Measurements from ENCODE around the gene RALB. TPM values are rescaled to one million over a fixed set of nuclear protein-coding genes. Genes with fewer than 3 reads are reported as not detected.
A peak's percentile ranks its signal among the peaks of the same experiment; 100 is the strongest.

Gene RALB, protein sequence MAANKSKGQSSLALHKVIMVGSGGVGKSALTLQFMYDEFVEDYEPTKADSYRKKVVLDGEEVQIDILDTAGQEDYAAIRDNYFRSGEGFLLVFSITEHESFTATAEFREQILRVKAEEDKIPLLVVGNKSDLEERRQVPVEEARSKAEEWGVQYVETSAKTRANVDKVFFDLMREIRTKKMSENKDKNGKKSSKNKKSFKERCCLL
- polyA plus RNA-seq (ENCODE audit: insufficient read length in 4 of 4): 10 to 100 TPM; 76.2 to 95.8 (median 85.8) TPM

DNA sequence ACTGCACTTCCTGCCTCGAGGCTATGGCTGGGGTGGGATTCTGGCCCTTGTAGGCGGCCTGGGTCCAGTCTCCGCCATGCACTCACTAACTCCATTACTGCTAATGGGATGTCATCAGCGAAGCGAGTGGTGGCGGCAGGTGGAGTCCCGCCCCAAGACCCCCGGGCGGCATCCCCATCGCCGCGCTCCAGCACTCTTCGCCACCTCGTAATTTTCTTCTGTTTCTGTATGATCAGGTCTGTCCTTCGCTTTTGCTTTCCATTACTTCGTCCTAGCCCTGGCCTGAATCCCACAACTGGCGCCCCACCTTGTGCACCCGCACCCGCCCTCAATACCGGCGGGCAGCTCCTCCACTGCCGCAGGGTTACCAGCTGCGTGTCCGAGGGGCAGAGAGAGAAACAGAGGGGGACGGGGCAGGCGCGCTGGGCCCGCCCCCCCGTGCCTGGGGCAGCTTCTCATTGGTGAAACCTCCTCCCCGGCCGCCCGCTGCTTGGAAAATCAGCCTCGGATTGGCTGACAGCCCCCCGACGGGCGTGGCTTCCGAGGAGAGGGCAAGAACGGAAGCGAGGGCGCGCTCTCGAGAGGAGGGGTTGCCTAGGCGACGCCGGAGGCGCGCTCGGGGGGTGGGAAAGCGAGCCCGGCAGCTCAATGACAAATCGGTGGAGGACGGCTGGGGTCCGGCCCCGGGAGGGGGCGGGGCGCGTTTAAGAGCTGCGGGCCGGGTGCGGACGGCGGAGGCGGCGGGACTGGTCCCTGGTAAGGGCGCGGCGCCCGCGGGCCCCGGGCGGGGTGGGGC, at the start of gene RALB:
TSS of gene RALB (plus strand) at position 628 of the 796 bp plus-strand sequence. CDS start 25,813 bp downstream, outside the sequence.
- peak; percentile 98 to 99 (median 98) for DNase-seq (ENCODE audit: low read depth in 4 of 4, low spot score in 3 of 4)

DNA sequence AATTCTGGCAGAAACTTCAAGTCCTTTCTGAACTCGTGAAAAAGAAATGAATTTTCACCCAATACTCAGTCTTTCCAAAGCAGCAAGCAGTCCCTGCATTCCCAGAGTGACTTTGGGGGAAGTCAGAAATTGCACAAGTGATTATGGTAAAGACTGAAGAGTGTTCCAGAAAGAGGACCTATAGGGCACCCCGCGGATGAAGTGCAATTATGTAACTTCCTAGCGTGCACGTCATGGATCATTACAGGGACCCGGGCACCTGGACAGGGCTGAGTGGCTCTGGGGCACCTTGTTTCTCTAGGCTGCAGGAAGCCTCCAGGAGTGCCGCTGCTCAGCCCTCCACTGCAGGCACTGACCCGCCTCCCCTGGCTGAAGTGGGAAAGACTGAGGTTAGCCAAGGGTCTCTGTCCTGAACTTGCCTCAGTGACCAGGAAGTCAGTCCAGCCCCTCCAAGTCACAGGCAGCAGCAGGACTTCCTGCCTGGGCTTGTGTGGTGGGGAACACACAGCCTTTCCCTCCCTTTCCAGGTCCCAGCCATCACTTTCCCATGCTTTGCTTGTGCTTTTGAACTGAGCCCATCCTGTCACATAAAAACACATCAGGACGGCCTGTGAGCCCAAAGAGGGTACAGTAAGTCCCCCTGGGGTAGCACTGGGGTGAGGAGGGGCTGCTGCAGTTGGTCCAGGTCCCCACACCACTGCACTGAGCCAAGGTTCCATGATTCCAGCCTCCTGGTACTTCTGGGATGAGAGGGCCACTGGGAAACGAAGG, 49.2 kb upstream of the RALB start:
- no peak for DNase-seq (ENCODE audit: low read depth in 4 of 4, low spot score in 3 of 4)

DNA sequence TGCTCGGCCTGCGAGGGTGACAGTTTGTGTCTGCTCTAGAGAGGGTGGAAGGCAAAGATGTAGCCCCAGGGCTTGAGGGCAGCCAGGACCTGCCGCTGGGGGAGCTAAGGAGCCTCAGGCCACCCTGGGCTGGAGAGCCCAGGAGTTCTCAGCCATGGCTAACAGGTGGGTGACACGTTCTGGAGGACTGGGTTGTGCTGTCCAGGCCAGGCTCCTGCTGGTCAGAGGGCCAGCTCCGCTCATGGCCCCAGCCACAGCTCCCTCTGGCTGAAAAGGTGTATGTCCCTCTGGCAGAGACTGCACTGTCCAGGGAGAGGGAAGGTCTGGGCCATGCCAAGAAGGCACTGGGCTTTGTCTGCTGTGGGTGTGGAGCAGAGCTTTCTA, 48.6 kb upstream of the RALB start:
- DNase-seq (ENCODE audit: low read depth in 4 of 4, low spot score in 3 of 4): no peak

DNA sequence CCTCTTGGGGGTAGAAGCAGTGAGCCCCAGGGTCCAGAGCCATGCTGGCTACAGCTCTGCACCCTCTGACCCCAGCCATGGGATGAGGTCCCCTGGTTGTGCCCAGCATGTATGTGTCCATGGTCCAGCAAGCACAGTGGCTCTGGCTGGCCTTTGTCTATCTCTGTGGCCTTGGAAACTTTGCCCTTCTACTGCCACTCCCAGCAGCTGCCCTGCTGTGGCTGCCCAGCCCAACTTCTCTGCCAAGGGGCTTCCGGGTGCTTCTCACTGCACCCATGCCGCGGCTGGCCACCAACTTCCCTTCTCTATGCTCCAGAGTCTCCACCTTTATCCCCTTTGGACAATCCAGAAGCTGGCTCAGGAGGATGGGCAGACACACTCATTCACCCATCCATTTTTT, 48.2 kb upstream of the RALB start:
- DNase-seq (ENCODE audit: low read depth in 4 of 4, low spot score in 3 of 4): no peak

DNA sequence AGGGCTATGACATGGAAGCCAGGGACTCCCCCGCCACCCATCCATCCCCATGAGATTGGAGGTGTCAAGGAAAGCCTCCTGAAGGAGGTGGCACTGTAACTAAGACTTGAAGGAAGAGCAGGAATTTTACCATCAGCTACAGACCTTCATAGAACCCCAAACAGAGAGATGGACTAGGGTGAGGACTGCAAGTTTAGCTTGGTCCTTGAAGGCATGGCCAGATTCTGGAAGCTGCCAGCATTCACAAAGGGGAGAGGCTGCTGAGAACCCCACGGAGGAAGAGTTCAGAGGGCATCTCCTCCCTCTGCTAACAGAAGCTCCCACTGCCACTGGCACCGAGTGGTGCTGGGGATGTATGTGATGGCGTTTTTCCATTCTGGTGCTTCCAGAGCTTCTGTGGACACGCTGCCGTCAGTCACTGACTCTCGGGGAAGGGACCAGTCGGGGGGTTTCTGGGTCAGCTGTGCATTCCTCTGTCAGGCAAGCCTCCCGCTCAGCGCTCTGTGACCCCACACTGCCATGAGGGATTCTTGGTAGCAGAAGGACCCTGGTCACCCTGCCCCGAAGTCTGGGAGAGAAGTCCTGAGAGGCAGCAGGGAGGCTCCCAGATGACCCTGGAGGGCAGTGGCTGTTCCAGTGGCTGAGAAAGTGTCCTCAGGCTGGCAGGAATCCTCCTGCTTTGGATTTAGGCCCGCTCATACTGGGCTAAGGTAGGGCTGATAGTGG, 47.5 kb upstream of the RALB start:
- no peak for DNase-seq (ENCODE audit: low read depth in 4 of 4, low spot score in 3 of 4)

DNA sequence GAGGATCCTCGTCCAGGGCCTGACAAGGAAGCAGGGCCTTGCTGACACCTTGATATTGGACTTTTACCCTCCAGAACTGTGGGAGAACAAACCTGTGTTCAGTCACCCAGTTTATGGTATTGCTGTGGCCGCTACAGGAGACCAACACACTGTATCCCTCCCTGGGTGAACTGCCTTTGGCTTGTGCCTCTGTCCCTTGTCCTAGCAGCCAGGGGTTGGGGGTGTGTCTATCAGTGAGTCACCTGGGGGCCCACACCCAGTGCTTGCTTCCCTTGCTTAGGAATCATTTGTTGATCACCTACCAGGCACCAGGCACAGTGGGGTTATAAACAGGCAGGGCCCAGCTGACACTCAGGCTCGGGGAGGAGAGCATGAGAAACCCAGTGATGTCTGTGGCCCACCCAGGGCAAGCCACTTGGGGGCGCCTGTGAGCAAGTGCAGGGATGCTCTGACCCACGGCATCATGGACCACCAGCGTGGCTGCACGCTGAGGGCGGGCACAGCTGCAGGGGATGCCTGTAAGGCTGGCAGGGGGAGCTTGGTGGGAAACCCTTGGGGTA, 46.5 kb upstream of the RALB start:
- DNase-seq (ENCODE audit: low read depth in 4 of 4, low spot score in 3 of 4): no peak

DNA sequence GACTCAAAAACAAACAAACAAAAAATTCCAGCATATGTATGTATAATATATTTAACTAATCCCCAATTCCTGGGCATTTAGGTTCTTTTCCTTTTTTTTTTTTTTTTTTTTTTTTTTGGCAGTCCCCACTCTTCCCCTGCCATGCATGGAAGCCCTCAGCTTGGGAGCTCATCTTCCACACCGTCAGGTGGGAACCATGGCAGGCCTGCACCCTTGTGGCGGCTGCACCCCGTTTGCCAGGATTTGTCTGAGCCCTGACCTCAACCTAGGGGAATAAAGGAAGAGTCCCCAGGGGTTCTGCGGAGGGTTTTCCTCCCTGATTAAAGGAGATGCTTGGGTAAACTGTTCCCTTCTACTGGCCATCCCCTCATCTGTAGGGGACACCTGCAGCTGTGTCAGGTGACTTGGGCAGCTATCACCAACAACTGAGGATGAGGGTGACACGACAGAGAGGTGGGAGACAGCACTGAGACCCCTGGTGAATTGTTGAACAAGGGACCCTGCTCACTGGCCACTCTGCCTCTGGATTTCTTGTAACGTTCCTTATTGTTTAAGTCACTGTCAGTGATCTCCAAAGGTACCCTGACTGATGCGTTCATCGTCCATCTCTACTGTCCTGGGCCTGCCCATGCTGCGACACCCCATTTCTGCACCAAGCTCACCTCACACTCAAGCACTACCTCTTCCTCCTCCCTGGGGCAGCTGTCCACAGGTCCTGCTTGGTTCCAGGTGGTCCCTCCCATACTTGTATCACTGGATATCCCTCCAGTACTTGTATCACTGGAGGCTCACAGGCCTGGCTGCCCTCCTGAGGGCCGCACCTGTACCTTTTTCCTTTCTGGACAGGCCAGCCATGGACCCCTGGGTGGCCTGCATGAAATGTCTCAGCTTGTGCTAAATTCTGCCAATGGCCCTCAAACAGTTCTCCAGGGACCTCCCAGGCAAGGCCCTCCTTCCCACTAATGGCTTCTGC, 44.0 kb upstream of the RALB start:
- DNase-seq (ENCODE audit: low read depth in 4 of 4, low spot score in 3 of 4): no peak

DNA sequence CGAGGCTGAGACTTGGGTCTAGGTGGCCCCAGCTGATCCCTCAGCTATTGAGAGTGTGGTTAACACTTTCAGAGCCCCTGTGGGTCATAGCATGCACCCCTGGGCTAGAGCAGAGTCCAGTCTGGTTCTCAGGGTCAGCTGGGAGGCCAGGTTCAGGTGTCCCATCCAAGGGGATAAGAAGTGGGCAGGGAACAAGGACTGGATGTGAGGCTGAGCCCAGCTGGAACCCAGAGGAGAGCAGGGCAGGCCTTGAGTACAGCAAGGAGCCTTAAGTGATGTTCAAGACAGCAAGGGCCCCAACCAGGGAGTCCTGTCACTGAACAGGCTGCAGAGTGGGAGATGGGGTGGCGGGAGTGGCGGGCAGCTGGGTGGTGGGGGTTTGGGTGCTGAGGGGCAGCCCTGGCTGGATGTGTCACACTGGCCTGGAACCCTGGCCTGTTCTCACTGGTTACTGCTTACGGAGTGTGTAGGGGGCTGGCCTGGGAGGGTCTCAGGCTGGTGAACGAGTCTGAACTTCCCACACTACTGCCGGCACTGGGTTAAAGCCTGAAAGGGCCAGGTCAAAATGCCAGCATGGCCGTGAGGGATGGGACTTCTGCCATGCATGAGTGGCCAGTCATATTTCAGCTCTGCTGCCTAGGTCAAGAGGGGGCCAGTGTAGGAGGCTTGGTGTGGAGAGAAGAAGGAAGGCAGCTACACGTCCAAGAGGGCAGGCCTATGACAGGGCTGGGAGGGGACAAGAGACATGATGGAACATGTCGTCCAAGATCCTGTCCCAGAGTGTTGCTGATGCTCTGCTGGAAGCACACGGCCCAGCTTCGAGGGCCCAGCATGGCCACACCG, 43.0 kb upstream of the RALB start:
- DNase-seq (ENCODE audit: low read depth in 4 of 4, low spot score in 3 of 4): no peak

DNA sequence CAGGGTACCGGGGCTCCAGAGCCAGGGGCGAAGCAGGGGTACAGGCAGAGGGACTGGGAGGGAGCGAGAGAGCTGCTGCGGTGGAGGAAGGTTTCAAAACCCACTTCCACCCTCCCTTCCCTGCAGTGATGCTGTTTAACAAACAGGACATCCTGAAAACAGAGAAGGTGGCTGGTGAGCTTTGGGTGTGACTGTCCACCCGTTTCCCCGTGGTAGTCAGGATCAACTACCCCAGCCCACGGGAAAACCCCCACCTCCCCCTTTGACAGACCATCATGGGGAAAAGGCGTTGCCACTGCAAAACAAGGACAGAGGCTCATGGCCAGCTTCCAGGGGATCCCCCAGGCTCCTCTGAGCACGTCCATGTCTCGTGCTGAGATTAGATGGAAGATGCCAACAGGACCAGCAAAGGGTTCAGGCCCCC, 42.4 kb upstream of the RALB start:
- no peak for DNase-seq (ENCODE audit: low read depth in 4 of 4, low spot score in 3 of 4)

DNA sequence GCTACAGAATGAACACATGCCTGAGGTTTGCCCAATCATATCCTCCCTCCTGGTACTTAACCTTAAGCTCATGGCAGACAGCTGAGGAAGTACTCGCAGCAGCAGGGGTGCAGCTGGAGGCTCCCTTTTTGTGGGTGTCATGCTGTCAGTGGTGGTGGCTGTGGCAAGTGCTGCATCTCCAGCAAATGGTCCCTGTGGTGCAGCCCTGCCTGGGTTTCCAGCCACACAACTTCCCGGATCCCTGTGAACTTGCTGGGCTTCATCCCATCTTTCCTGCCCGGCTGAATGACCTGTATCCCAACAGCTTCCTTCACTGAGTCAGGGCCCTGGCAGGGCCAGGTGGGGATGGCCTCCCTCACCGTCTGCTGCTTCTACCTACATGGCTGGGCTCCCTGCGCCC, 34.5 kb upstream of the RALB start:
- no peak for DNase-seq (ENCODE audit: low read depth in 4 of 4, low spot score in 3 of 4)

DNA sequence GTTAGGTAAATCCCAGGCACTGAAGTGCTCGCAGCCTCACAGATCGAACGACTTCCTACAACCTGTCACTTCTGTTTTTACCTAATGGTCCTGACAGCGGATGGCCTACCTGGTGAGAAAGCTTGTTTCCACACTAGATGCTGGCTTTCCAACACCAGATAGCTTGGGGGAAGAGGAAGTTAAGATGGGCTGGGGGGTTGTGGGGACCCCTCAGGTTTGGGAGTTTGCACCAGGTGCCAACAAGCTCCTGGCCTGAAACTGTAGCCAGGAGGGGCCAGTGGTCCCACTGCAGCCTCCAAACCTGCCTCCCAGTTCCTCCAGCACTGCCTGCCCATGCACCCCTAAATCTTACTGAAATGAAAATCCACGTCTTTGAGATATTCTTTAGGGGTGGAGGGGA, 33.4 kb upstream of the RALB start:
- no peak for DNase-seq (ENCODE audit: low read depth in 4 of 4, low spot score in 3 of 4)

DNA sequence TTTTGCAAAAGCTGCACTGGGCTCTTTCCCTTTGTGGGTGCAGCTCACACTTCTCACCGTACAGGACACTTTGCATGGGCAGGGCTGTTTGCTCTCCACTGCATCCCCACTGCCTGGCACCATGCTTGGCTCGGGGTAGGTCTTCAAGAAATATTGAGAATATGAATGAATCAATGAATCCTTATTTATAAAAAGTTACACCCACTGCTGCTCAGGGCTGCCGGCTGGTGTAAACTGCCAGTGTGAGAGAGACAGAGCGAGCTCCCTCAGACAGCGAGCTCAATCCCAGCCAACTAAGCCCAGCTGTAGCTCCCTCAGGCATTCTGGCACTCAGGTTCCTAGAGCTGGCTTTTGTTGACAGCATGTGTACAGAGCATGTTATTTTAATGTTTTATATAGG, 32.9 kb upstream of the RALB start:
- no peak for DNase-seq (ENCODE audit: low read depth in 4 of 4, low spot score in 3 of 4)

DNA sequence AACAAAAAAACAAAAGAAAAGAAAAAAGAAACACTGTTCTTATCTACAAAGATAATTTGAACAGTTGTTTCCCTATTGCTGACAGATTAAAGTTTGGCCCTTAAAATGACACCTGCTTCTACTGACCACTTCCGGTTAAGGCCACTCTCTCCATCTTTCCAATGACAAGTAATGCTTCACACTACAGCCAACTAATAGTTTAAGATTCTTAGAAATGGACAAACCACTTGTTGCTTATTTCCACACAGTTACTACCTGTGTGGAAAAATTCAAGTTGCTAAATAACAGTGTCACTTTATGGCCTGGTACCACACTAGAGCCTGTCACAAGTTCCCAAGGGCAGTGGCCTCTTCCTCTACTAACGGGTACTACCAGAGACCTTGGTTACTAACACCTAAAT, 31.9 kb upstream of the RALB start:
- DNase-seq (ENCODE audit: low read depth in 4 of 4, low spot score in 3 of 4): no peak

DNA sequence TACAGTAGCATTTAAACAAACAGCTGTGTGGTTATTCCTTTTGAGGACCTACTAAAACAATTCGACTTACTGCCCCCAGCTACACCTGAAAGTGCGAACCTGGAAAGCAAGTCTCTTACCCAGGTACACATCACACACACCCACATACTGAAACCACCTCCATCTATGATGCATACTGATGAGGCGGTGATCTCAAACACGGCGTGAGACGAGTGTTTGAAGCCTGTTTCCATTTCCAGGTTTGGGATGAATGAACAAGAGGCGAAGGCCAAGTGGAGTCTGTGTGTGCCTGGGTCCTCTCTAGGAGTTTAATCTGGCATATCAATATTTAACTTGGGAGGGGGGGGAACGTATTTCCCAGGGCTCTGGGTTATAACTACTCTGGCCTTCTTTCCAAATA, 31.0 kb upstream of the RALB start:
- no peak for DNase-seq (ENCODE audit: low read depth in 4 of 4, low spot score in 3 of 4)

DNA sequence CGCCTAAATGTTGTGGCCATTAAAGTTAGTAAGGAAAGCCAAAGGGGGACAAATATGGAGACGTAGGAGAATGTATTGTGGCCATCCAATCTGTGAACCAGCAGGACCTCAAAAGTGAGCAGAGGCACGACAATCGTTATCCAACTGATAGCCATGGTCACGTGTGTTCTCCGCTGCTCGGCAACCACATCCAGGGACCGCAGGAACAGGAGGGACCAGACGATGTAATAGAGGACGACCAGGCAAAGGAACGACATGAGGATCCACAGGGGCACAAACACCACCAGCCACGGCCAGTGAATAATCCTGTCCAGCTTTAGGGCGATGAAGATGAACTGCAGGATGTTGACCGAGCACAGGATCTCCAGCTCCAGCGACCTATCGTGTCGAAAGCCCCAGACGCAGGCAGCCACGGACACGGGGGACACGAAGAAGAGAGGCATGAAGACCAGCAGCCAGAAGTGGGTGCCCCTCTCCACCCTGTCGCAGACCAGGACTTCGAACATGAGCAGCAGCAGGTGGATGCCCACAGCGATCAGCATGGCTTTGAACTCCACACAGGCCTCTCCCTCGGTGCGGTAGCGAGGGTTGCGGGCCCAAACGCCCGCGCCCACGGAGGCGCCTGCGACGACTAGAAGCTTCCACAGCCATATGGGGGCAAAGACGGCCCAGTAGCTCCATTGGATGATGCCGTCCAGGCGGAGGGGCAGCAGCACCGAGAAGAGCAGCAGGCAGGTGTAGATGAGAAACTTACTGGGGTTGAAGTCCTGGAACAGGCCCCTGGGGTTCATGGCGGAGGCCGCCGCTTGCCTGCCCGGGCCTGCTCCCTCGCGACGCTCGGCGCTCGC, 30.2 kb upstream of the RALB start:
- no peak for DNase-seq (ENCODE audit: low read depth in 4 of 4, low spot score in 3 of 4)

DNA sequence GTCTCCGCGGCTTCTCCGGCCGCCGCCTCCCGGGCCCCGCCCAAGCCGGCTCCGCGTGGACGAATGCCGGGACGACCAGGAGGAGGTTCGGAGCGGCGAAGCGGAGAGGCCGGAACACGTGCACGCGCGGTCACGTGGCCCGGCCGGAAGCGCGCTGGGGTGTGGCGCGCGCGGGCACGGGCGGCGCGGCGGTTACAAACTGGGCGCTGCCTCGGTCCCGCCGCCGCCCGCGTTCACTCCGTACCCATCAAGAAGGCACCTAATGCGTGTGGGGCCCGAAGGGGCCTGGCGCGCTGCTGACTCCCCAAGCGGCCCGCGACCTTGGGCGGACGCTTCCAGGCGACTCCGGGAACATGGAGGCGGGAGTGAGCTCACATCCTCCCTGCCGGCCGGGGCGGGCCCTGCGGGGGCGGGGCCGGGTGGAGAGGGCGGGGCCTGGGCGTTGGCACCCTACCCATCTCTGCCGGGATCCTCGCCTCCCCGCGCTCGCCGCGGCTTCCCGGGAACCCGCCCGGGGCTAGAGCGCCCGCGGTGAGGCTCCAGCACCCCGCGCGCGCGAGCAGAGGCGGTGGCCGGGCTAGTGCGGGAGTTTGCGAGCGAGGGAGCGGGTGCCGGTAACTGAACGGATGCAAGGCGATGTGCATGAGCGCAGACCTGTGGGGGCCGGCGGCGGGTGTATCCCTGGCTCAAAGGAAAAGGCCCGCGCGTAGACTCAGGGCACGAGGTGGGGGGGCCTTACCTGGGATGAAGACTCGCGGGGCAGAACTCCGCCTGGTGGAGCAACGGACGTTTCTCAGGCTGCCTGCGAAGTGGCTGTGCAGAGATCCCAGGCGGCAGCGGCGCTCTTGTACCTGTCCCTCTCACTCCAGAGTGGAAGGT, 29.4 kb upstream of the RALB start, which contains the start of gene TMEM185B:
TSS of gene TMEM185B (minus strand) at position 367 of the 879 bp plus-strand sequence. CDS start 424 bp downstream, outside the sequence.
- DNase-seq (ENCODE audit: low read depth in 4 of 4, low spot score in 3 of 4): peak; percentile 59 to 76 (median 69)
